Neural cell (in vitro differentiated cells): Measurements from ENCODE around the gene C18orf54. TPM values are rescaled to one million over a fixed set of nuclear protein-coding genes. Genes with fewer than 3 reads are reported as not detected.

Experiments
- H2AFZ ChIP-seq: fragments of 200-600, 300-800 bp; sonication (generic), shearing (Covaris generic); 2 replicates; pipeline ENCODE4 v1.6.0; 2014; ENCODE audit warnings: low read depth, mild to moderate bottlenecking, antibody characterized with exemption, low read length, moderate library complexity
- H3F3A ChIP-seq: fragments of 200-600 bp; shearing (Covaris generic); 2 replicates; pipeline ENCODE4 v1.6.1; 2016; ENCODE audit warnings: mild to moderate bottlenecking, moderate library complexity, mixed read lengths, antibody characterized with exemption, low read length; ENCODE audit not compliant: insufficient read depth, poor library complexity, severe bottlenecking
- H3K27ac ChIP-seq: fragments of 200-600, 300-800 bp; sonication (generic), shearing (Covaris generic); 2 replicates; pipeline ENCODE4 v1.5.1; 2014; ENCODE audit warnings: mild to moderate bottlenecking, low read length, moderate library complexity
- H3K27me3 ChIP-seq: fragments of 300-800, 200-600 bp; sonication (generic), shearing (Covaris generic); 2 replicates; pipeline ENCODE4 v1.6.0; 2014; ENCODE audit warnings: mild to moderate bottlenecking, low read depth, low read length, moderate library complexity; ENCODE audit not compliant: insufficient read depth
- H3K36me3 ChIP-seq: fragments of 300-800, 200-600 bp; sonication (generic), shearing (Covaris generic); 2 replicates; pipeline ENCODE4 v1.5.1; 2014; ENCODE audit warnings: mild to moderate bottlenecking, antibody characterized with exemption, low read length, moderate library complexity; ENCODE audit not compliant: insufficient read depth
- H3K4me2 ChIP-seq: fragments of 300-800, 200-600 bp; sonication (generic), shearing (Covaris generic); 2 replicates; pipeline ENCODE4 v1.6.0; 2014; ENCODE audit warnings: mild to moderate bottlenecking, low read length
- H3K4me3 ChIP-seq: fragments of 300-800, 200-600 bp; sonication (generic), shearing (Covaris generic); 2 replicates; pipeline ENCODE4 v1.5.1; 2014; ENCODE audit warnings: mild to moderate bottlenecking, low read length, moderate library complexity
- H3K79me2 ChIP-seq: fragments of 200-600 bp; shearing (Covaris generic); replicated peaks from 2 replicates; pipeline ENCODE4 v1.6.0; 2014; ENCODE audit warnings: mild to moderate bottlenecking, low read length, moderate library complexity; ENCODE audit not compliant: insufficient read depth
- H3K9ac ChIP-seq: fragments of 300-800, 200-600 bp; sonication (generic), shearing (Covaris generic); 2 replicates; pipeline ENCODE4 v1.6.1; 2016; ENCODE audit warnings: mild to moderate bottlenecking, low read length, mixed read lengths
- H3K9me2 ChIP-seq: fragments of 200-600 bp; shearing (Covaris generic); 2 replicates; pipeline ENCODE4 v1.6.1; 2016; ENCODE audit warnings: mild to moderate bottlenecking, low read length, mixed read lengths; ENCODE audit not compliant: insufficient read depth
- H3K9me3 ChIP-seq: fragments of 200-600, 300-800 bp; sonication (generic), shearing (Covaris generic); 2 replicates; pipeline ENCODE4 v1.6.1; 2016; ENCODE audit warnings: mild to moderate bottlenecking, mixed run types, low read length, moderate library complexity, mixed read lengths
- H4K20me1 ChIP-seq: fragments of 200-600 bp; shearing (Covaris generic); 2 replicates; pipeline ENCODE4 v1.6.1; 2016; ENCODE audit warnings: mild to moderate bottlenecking, mixed run types; ENCODE audit not compliant: insufficient read depth
- EP300 ChIP-seq: fragments of 450-650 bp; conservative IDR thresholded peaks from 2 replicates; pipeline ENCODE4 v1.6.1; 2014; ENCODE audit warnings: antibody characterized with exemption, mild to moderate bottlenecking, moderate library complexity; ENCODE audit not compliant: poor library complexity, severe bottlenecking
- EZH2 ChIP-seq: fragments of 200-600, 300-800 bp; shearing (Covaris generic), sonication (generic); IDR thresholded peaks from 2 replicates; pipeline ENCODE4 v1.6.1; 2014; ENCODE audit warnings: antibody characterized with exemption, low read length, borderline replicate concordance, mild to moderate bottlenecking; ENCODE audit not compliant: insufficient read depth, poor library complexity, severe bottlenecking
- MXI1 ChIP-seq: fragments of 450-650 bp; conservative IDR thresholded peaks from 2 replicates; pipeline ENCODE4 v1.6.1; 2014; ENCODE audit warnings: antibody characterized with exemption, mild to moderate bottlenecking; ENCODE audit not compliant: poor library complexity, severe bottlenecking
- POLR2AphosphoS5 ChIP-seq: IDR thresholded peaks from 2 replicates; pipeline ENCODE4 v1.6.1; 2012
- RAD21 ChIP-seq: fragments of 450-650 bp; conservative IDR thresholded peaks from 2 replicates; pipeline ENCODE4 v1.6.1; 2014; ENCODE audit warnings: antibody characterized with exemption, mild to moderate bottlenecking, moderate library complexity
- SMC3 ChIP-seq: fragments of 450-650 bp; conservative IDR thresholded peaks from 2 replicates; pipeline ENCODE4 v1.6.1; 2014; ENCODE audit warnings: antibody characterized with exemption, mild to moderate bottlenecking, moderate library complexity; ENCODE audit not compliant: poor library complexity
- TAF1 ChIP-seq: IDR thresholded peaks from 2 replicates; pipeline ENCODE4 v1.6.1; 2012; ENCODE audit warnings: low read depth
- polyA plus RNA-seq: library from polyadenylated mRNA; depleted of rRNA; stranded (reverse); fragments of >200 nt; gene quantifications from 2 replicates; pipeline ENCODE4 v1.2.3, GENCODE V29; 2014
- TF ChIP-seq, protein P1 (sequence below): fragments of 450-650 bp; IDR thresholded peaks from 2 replicates; pipeline ENCODE4 v1.5.1; 2014; ENCODE audit warnings: antibody characterized with exemption, mild to moderate bottlenecking, moderate library complexity; ENCODE audit not compliant: poor library complexity, severe bottlenecking
- TF ChIP-seq, protein P2 (sequence below): IDR thresholded peaks from 2 replicates; pipeline ENCODE4 v1.6.1; 2012; ENCODE audit warnings: borderline replicate concordance

C18orf54 gene
- polyA plus RNA-seq, 1 donor from 2014 or later, result 2.2 TPM

GRCh38 chr18:54387631-54388030 lies 29.9 kb downstream of the C18orf54 start:
- Histone ChIP-seq H3K9me3 (no peaks in the 10 kb centered on the region), H3K27me3 (no peaks in the 10 kb centered on the region), H2AFZ (no peak overlapping the region), H3K4me3 (no peak overlapping the region), H3K27ac (no peak overlapping the region), H3K9me2 (no peaks in the 10 kb centered on the region), H3K36me3 (no peaks in the 10 kb centered on the region), H3F3A (no peaks in the 10 kb centered on the region), H3K9ac (no peak overlapping the region), H3K79me2 (no peaks in the 10 kb centered on the region), H3K4me2 (no peak overlapping the region), H4K20me1 (no peaks in the 10 kb centered on the region)
- TF ChIP-seq EP300 (no peak), RAD21 (no peak), TAF1 (no peak), MXI1 (no peak), SMC3 (no peak), POLR2AphosphoS5 (no peak), EZH2 (no peak)
- TF ChIP-seq, protein P1, sequence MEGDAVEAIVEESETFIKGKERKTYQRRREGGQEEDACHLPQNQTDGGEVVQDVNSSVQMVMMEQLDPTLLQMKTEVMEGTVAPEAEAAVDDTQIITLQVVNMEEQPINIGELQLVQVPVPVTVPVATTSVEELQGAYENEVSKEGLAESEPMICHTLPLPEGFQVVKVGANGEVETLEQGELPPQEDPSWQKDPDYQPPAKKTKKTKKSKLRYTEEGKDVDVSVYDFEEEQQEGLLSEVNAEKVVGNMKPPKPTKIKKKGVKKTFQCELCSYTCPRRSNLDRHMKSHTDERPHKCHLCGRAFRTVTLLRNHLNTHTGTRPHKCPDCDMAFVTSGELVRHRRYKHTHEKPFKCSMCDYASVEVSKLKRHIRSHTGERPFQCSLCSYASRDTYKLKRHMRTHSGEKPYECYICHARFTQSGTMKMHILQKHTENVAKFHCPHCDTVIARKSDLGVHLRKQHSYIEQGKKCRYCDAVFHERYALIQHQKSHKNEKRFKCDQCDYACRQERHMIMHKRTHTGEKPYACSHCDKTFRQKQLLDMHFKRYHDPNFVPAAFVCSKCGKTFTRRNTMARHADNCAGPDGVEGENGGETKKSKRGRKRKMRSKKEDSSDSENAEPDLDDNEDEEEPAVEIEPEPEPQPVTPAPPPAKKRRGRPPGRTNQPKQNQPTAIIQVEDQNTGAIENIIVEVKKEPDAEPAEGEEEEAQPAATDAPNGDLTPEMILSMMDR, result no peak
- TF ChIP-seq, protein P2, sequence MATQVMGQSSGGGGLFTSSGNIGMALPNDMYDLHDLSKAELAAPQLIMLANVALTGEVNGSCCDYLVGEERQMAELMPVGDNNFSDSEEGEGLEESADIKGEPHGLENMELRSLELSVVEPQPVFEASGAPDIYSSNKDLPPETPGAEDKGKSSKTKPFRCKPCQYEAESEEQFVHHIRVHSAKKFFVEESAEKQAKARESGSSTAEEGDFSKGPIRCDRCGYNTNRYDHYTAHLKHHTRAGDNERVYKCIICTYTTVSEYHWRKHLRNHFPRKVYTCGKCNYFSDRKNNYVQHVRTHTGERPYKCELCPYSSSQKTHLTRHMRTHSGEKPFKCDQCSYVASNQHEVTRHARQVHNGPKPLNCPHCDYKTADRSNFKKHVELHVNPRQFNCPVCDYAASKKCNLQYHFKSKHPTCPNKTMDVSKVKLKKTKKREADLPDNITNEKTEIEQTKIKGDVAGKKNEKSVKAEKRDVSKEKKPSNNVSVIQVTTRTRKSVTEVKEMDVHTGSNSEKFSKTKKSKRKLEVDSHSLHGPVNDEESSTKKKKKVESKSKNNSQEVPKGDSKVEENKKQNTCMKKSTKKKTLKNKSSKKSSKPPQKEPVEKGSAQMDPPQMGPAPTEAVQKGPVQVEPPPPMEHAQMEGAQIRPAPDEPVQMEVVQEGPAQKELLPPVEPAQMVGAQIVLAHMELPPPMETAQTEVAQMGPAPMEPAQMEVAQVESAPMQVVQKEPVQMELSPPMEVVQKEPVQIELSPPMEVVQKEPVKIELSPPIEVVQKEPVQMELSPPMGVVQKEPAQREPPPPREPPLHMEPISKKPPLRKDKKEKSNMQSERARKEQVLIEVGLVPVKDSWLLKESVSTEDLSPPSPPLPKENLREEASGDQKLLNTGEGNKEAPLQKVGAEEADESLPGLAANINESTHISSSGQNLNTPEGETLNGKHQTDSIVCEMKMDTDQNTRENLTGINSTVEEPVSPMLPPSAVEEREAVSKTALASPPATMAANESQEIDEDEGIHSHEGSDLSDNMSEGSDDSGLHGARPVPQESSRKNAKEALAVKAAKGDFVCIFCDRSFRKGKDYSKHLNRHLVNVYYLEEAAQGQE, result no peak

GRCh38 chr18:54388203-54389142 lies 30.8 kb downstream of the C18orf54 start:
- Histone ChIP-seq H2AFZ (no peak overlapping the region), H3K4me3 (no peak overlapping the region), H3K9ac (no peak overlapping the region), H3K27me3 (no peaks in the 10 kb centered on the region), H4K20me1 (no peaks in the 10 kb centered on the region), H3K36me3 (no peaks in the 10 kb centered on the region), H3F3A (no peaks in the 10 kb centered on the region), H3K9me2 (no peaks in the 10 kb centered on the region), H3K27ac (no peak overlapping the region), H3K79me2 (no peaks in the 10 kb centered on the region), H3K4me2 (no peak overlapping the region), H3K9me3 (no peaks in the 10 kb centered on the region)
- TF ChIP-seq, protein P1, result no peak
- no peak for TF ChIP-seq SMC3
